Spleen (tissue), 3 donors: ENCODE results near the gene PKD1L1.

ENCODE experiments used
- POLR2A ChIP-seq, 3 donors: fragments of 450-650 bp; IDR thresholded peaks; one replicate each; pipeline ENCODE4 v1.5.1; 2017; ENCODE audit warnings: antibody characterized with exemption in 3 of 3, mild to moderate bottlenecking in 1 of 3
- POLR2AphosphoS5 ChIP-seq, 3 donors: sonication (generic); formaldehyde crosslinking; IDR thresholded peaks; one replicate each; pipeline ENCODE4 v1.5.1; 2017; ENCODE audit warnings: antibody characterized with exemption in 3 of 3

DNA sequence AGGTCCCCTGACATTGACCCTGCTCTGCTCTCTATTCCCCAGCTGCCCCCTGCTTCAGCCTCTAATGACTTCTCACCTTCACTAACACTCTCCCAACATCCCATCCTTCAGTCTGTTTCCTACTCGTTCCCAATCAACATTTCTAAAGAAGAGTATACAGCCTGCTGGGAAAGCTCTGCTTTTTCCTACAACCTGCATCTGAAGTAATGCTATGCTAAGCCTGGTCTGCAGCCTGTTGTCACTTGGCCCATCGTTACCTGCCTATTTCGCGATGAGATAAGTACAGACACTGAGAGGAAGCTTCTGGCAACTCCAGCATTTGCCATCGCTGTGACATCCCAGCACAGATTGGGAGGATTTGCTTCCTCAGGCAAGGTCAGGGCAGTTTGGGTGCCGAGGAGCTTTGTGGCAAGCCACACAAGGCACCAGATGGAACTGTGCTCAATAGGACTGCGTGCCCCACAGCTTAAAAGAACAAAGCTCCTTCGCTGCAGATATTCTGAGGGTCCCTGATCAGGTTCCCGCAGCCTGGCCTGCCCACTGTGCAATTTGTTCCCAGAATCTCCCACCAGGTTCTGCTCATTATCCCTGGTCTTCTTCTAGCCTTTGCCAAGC lies 51.4 kb downstream of the PKD1L1 start:
- no peak for TF ChIP-seq POLR2A (IDR thresholded peaks at IDR 0.05)
- no peak for TF ChIP-seq POLR2AphosphoS5 (IDR thresholded peaks at IDR 0.05)
